ENCODE data around the gene RALGPS1.

Gene RALGPS1

GRCh38 chr9:127202461-127203169 lies 288.0 kb downstream of the RALGPS1 start:
- Histone ChIP-seq H3K27me3 (ENCODE audit: control insufficient read depth, insufficient read depth, low read length) (no peaks in the 10 kb centered on the region), H3K27ac (ENCODE audit: low read length) (no peak overlapping the region)

DNA sequence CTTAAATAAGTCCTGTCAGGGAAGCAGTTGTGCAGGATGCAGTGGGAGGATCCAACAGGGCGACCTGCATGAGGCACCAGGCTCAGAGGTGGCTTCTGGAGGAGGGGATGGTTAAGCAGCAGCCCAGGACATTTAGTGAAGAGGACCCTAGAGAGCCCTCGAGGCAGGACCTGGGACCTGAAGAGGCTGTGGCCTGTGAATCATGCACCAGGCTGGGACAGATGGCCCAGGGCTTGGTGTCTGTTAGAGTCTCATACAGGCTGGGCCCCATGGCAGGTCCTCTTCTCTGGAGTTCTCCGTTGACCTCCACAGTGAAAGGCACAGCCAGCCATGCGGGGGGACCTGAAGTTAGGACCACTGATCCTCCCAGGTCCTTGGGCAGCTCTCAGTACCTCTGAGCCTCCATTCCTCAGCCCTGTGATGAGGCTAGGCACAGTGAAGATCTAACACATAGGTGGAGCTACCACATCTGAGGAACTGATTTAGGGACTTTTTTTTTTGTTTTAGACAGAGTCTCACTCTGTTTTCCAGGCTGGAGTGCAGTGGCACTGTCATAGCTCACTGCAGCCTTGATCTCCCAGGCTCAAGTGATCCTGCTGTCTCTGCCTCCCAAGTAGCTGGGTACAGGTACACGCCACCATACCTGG lies 289.2 kb downstream of the RALGPS1 start:
- no peaks in the 10 kb centered on the region for H3K27me3 ChIP-seq (ENCODE audit: control insufficient read depth, insufficient read depth, low read length)

More at GRCh38 chr9:127202461-127203169, 288.0 kb downstream of the RALGPS1 start:
- Histone ChIP-seq H3K4me3 (ENCODE audit: low read length) (no peak overlapping the region), H3K9me3 (ENCODE audit: control insufficient read depth, low read depth, low read length) (no peaks in the 10 kb centered on the region), H3K4me1 (ENCODE audit: control insufficient read depth, low read depth, low read length) (peaks cover 5% of the 10 kb centered on the region), H3K9ac (ENCODE audit: low read length) (no peak overlapping the region), H3K36me3 (ENCODE audit: control insufficient read depth, low read depth, low read length) (no peaks in the 10 kb centered on the region)

DNA sequence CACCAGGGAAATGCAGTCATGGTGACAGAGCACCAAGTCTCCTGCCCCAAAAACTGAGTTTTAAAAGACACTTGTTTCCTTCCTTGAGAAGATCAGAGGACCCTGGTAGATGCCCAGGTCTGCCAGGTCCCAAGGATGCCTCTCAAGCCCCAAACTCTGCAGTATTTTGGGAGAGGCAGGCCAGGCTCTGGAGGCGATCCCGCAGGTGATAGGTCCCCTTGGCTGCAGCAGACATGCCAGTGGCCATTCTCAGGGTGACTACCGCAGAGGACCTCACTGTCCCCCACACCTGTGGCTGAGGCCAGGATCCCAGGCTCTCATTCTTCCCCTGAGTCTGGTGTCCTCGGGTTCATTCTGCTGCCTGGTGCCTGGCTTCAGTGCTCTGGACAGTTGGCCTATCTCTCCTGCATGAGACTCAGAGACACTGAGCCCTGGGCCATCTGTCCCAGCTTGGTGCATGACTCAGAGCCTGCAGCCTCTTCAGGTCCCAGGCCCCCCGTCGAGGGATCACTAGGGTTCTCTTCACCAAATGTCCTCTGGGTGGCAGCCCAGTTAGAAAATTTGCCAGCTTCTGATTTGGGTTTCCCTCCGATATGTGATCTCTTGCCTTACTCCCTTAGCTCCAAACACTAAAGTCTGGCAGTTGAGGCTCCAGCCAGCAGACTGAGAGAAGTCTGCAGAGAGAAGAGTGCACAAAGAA lies 290.3 kb downstream of the RALGPS1 start:
- no peaks in the 10 kb centered on the region for H3K9me3 ChIP-seq (ENCODE audit: control insufficient read depth, low read depth, low read length)

More for the DNA sequence above, 289.2 kb downstream of the RALGPS1 start:
- Histone ChIP-seq H3K27ac (ENCODE audit: low read length) (no peak overlapping the region), H3K9me3 (ENCODE audit: control insufficient read depth, low read depth, low read length) (no peaks in the 10 kb centered on the region), H3K9ac (ENCODE audit: low read length) (no peak overlapping the region), H3K36me3 (ENCODE audit: control insufficient read depth, low read depth, low read length) (no peaks in the 10 kb centered on the region), H3K4me1 (ENCODE audit: control insufficient read depth, low read depth, low read length) (peaks cover 3% of the 10 kb centered on the region), H3K4me3 (ENCODE audit: low read length) (no peak overlapping the region)

DNA sequence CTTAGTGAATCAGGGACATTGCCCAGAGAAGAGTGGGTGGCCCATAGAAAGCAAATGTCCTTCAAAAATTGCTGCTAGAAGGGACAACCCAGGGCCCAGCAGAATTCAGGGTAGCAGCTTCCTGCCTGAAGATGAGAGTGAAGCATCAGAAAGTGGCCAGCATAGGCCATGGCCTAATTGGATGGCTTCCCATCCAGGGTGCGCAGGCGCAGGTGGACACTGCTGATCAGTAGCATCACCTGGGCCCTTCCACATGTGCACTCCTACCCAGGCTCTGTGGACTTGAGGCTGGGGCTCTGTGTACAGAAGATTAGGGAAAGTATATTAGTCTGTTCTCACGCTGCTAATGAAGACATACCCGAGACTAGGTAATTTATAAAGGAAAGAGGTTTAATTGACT lies 291.4 kb downstream of the RALGPS1 start:
- Histone ChIP-seq H3K27ac (ENCODE audit: low read length) (no peak overlapping the region), H3K27me3 (ENCODE audit: control insufficient read depth, insufficient read depth, low read length) (no peaks in the 10 kb centered on the region), H3K9ac (ENCODE audit: low read length) (no peak overlapping the region), H3K4me1 (ENCODE audit: control insufficient read depth, low read depth, low read length) (peaks cover 9% of the 10 kb centered on the region), H3K9me3 (ENCODE audit: control insufficient read depth, low read depth, low read length) (no peaks in the 10 kb centered on the region), H3K36me3 (ENCODE audit: control insufficient read depth, low read depth, low read length) (no peaks in the 10 kb centered on the region), H3K4me3 (ENCODE audit: low read length) (no peak overlapping the region)

More for the DNA sequence above, 290.3 kb downstream of the RALGPS1 start:
- Histone ChIP-seq H3K27ac (ENCODE audit: low read length) (no peak overlapping the region), H3K4me3 (ENCODE audit: low read length) (no peak overlapping the region), H3K4me1 (ENCODE audit: control insufficient read depth, low read depth, low read length) (no peaks in the 10 kb centered on the region), H3K36me3 (ENCODE audit: control insufficient read depth, low read depth, low read length) (no peaks in the 10 kb centered on the region), H3K27me3 (ENCODE audit: control insufficient read depth, insufficient read depth, low read length) (no peaks in the 10 kb centered on the region), H3K9ac (ENCODE audit: low read length) (no peak overlapping the region)

GRCh38 chr9:127206666-127207065 lies 292.1 kb downstream of the RALGPS1 start:
- Histone ChIP-seq H3K4me1 (ENCODE audit: control insufficient read depth, low read depth, low read length) (peaks cover 11% of the 10 kb centered on the region), H3K4me3 (ENCODE audit: low read length) (no peak overlapping the region), H3K27me3 (ENCODE audit: control insufficient read depth, insufficient read depth, low read length) (no peaks in the 10 kb centered on the region), H3K9me3 (ENCODE audit: control insufficient read depth, low read depth, low read length) (no peaks in the 10 kb centered on the region), H3K9ac (ENCODE audit: low read length) (no peak overlapping the region), H3K36me3 (ENCODE audit: control insufficient read depth, low read depth, low read length) (no peaks in the 10 kb centered on the region), H3K27ac (ENCODE audit: low read length) (no peak overlapping the region)

DNA sequence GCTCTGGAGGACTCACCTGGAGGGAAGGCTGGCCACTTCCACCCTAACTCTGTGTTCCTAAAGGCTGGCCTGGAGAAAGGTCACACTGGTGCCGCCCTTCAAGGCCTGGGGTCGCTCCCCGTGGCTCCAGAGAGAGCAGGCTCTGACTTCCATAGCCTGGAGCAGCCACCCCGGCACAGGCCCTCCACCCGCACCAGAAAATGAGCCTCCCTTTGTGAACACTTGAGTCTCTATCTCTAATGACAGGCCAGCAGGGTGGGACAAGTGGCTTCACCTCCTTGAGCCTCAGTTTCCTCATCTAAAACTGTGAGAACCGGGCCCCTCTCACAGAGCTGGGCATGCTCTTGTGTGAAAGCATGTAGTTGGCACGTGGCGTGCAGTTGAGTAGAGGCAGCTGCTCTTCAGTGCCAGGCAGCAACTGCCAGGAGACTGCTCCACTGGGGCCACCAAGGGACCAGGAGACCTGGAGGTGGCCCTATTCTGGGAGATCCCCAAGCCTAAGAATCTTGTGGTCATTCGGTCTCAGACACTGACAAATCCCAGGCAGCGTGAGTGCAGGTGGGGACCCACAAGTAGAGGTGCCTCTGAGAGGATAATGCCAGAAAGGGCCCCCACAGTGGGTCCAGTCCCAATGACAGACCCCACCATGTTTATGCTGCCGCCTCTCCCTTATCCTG lies 293.3 kb downstream of the RALGPS1 start:
- H3K27ac ChIP-seq (ENCODE audit: low read length), result no peak overlapping the region
- H3K9me3 ChIP-seq (ENCODE audit: control insufficient read depth, low read depth, low read length), result no peaks in the 10 kb centered on the region
- H3K27me3 ChIP-seq (ENCODE audit: control insufficient read depth, insufficient read depth, low read length), result no peaks in the 10 kb centered on the region
- H3K9ac ChIP-seq (ENCODE audit: low read length), result no peak overlapping the region
- no peak overlapping the region for H3K4me3 ChIP-seq (ENCODE audit: low read length)
- peaks cover 11% of the 10 kb centered on the region for H3K4me1 ChIP-seq (ENCODE audit: control insufficient read depth, low read depth, low read length)
- no peaks in the 10 kb centered on the region for H3K36me3 ChIP-seq (ENCODE audit: control insufficient read depth, low read depth, low read length)

DNA sequence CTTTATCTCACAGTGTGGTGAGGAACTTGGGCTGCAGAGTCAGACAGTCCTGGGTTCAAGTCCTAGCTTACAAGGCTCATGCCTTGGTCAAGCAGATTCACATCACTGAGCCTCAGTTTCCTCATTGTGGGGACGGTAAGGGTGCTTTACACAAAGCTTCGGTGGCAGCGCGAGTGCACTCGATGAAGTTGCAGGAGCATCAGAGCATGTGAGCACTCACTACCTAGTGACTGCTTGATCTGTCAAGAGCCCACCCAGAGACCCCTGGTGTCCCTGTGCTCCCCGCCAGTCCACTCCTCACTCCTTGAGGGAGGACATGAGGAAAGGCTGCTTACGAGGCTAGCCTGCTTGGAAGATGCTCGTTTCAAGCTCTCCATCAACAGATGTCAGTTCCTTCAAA lies 293.8 kb downstream of the RALGPS1 start:
- Histone ChIP-seq H3K27ac (ENCODE audit: low read length) (no peak overlapping the region), H3K36me3 (ENCODE audit: control insufficient read depth, low read depth, low read length) (no peaks in the 10 kb centered on the region), H3K4me3 (ENCODE audit: low read length) (no peak overlapping the region), H3K9me3 (ENCODE audit: control insufficient read depth, low read depth, low read length) (no peaks in the 10 kb centered on the region), H3K9ac (ENCODE audit: low read length) (no peak overlapping the region), H3K27me3 (ENCODE audit: control insufficient read depth, insufficient read depth, low read length) (no peaks in the 10 kb centered on the region), H3K4me1 (ENCODE audit: control insufficient read depth, low read depth, low read length) (peaks cover 11% of the 10 kb centered on the region)

- H3K4me1 ChIP-seq (ENCODE audit: control insufficient read depth, low read depth, low read length), result peaks cover 11% of the 10 kb centered on the region
- H3K27ac ChIP-seq (ENCODE audit: low read length), result no peak overlapping the region
- H3K4me3 ChIP-seq (ENCODE audit: low read length), result no peak overlapping the region
- no peaks in the 10 kb centered on the region for H3K9me3 ChIP-seq (ENCODE audit: control insufficient read depth, low read depth, low read length)
- H3K27me3 ChIP-seq (ENCODE audit: control insufficient read depth, insufficient read depth, low read length), result no peaks in the 10 kb centered on the region
- H3K9ac ChIP-seq (ENCODE audit: low read length), result no peak overlapping the region
- no peaks in the 10 kb centered on the region for H3K36me3 ChIP-seq (ENCODE audit: control insufficient read depth, low read depth, low read length)
These were observed 294.6 kb downstream of the RALGPS1 start for GRCh38 chr9:127209220-127209619.

- H3K36me3 ChIP-seq (ENCODE audit: control insufficient read depth, low read depth, low read length), result no peaks in the 10 kb centered on the region
- H3K9ac ChIP-seq (ENCODE audit: low read length), result no peak overlapping the region
- H3K27ac ChIP-seq (ENCODE audit: low read length), result no peak overlapping the region
- no peak overlapping the region for H3K4me3 ChIP-seq (ENCODE audit: low read length)
- H3K4me1 ChIP-seq (ENCODE audit: control insufficient read depth, low read depth, low read length), result peaks cover 11% of the 10 kb centered on the region
- H3K27me3 ChIP-seq (ENCODE audit: control insufficient read depth, insufficient read depth, low read length), result no peaks in the 10 kb centered on the region
- no peaks in the 10 kb centered on the region for H3K9me3 ChIP-seq (ENCODE audit: control insufficient read depth, low read depth, low read length)
These were observed 295.5 kb downstream of the RALGPS1 start for GRCh38 chr9:127209948-127210640.

- no peak overlapping the region for H3K4me3 ChIP-seq (ENCODE audit: low read length)
- no peaks in the 10 kb centered on the region for H3K27me3 ChIP-seq (ENCODE audit: control insufficient read depth, insufficient read depth, low read length)
- no peak overlapping the region for H3K9ac ChIP-seq (ENCODE audit: low read length)
- no peaks in the 10 kb centered on the region for H3K36me3 ChIP-seq (ENCODE audit: control insufficient read depth, low read depth, low read length)
- peaks cover 11% of the 10 kb centered on the region for H3K4me1 ChIP-seq (ENCODE audit: control insufficient read depth, low read depth, low read length)
- no peak overlapping the region for H3K27ac ChIP-seq (ENCODE audit: low read length)
- no peaks in the 10 kb centered on the region for H3K9me3 ChIP-seq (ENCODE audit: control insufficient read depth, low read depth, low read length)
These were observed 296.5 kb downstream of the RALGPS1 start for GRCh38 chr9:127210851-127211730.

Measured in iPS-18a (cell line).